HG03432 (cell line): Measurements from ENCODE around the gene KIAA2012.

ENCODE experiments used
- ATAC-seq: cut with Tn5 transposase; IDR thresholded peaks from one replicate; pipeline ENCODE4 v1.9.1; 2021; ENCODE audit warnings: mild to moderate bottlenecking, moderate library complexity; ENCODE audit not compliant: unreplicated experiment

The KIAA2012 gene

GRCh38 chr2:202079310-202079709, 6.3 kb downstream of the KIAA2012 start:
- ATAC-seq, result no peak

- ATAC-seq, result no peak
Measured at GRCh38 chr2:202084265-202084664, 11.2 kb downstream of the KIAA2012 start.

- ATAC-seq, result no peak
Measured at GRCh38 chr2:202088777-202089176, 15.7 kb downstream of the KIAA2012 start.

GRCh38 chr2:202090530-202090929, 17.5 kb downstream of the KIAA2012 start:
- ATAC-seq, result no peak

- no peak for ATAC-seq
Measured at GRCh38 chr2:202091476-202091875, 18.4 kb downstream of the KIAA2012 start.

GRCh38 chr2:202094426-202094986, 21.5 kb downstream of the KIAA2012 start:
- no peak for ATAC-seq

- no peak for ATAC-seq
Measured at GRCh38 chr2:202095235-202095634, 22.2 kb downstream of the KIAA2012 start.

- no peak for ATAC-seq
Measured at GRCh38 chr2:202096736-202097135, 23.7 kb downstream of the KIAA2012 start.

GRCh38 chr2:202098291-202098690, 25.2 kb downstream of the KIAA2012 start:
- no peak for ATAC-seq

- no peak for ATAC-seq
Measured at GRCh38 chr2:202099515-202099914, 26.5 kb downstream of the KIAA2012 start.

- ATAC-seq, result no peak
Measured at GRCh38 chr2:202100176-202100575, 27.1 kb downstream of the KIAA2012 start.

GRCh38 chr2:202101026-202101579, 28.0 kb downstream of the KIAA2012 start:
- no peak for ATAC-seq

GRCh38 chr2:202102425-202103000, 29.5 kb downstream of the KIAA2012 start:
- no peak for ATAC-seq

- ATAC-seq, result no peak
Measured at GRCh38 chr2:202104286-202104870, 31.3 kb downstream of the KIAA2012 start.

GRCh38 chr2:202105025-202105424, 32.0 kb downstream of the KIAA2012 start:
- ATAC-seq, result no peak

- no peak for ATAC-seq
Measured at GRCh38 chr2:202108345-202108744, 35.3 kb downstream of the KIAA2012 start.

- ATAC-seq, result no peak
Measured at GRCh38 chr2:202109139-202109736, 36.2 kb downstream of the KIAA2012 start.

- no peak for ATAC-seq
Measured at GRCh38 chr2:202109737-202110184, 36.7 kb downstream of the KIAA2012 start.

GRCh38 chr2:202110491-202110890, 37.4 kb downstream of the KIAA2012 start:
- no peak for ATAC-seq

- no peak for ATAC-seq
Measured at GRCh38 chr2:202112041-202112440, 39.0 kb downstream of the KIAA2012 start.

GRCh38 chr2:202113571-202114142, 40.6 kb downstream of the KIAA2012 start:
- ATAC-seq, result no peak
